Spleen (tissue), 7 donors: ENCODE measurements around the gene LNX2.

Source experiments
- POLR2A ChIP-seq, 3 donors: fragments of 450-650 bp; IDR thresholded peaks; one replicate each; pipeline ENCODE4 v1.5.1; 2017; ENCODE audit warnings: antibody characterized with exemption in 3 of 3, mild to moderate bottlenecking in 1 of 3
- POLR2AphosphoS5 ChIP-seq, 3 donors: sonication (generic); formaldehyde crosslinking; IDR thresholded peaks; one replicate each; pipeline ENCODE4 v1.5.1; 2017; ENCODE audit warnings: antibody characterized with exemption in 3 of 3
- TF ChIP-seq, protein P1 (sequence below), 11 experiments: fragments of 200-600 bp in 7 of 11; fragments of 450-650 bp in 4 of 11; sonication (generic) in 4 of 11; IDR thresholded peaks in 8 of 11; conservative IDR thresholded peaks in 3 of 11; 1 replicate in 7 of 11; 2 replicates in 4 of 11; pipeline versions ENCODE4 v1.4.0 to v1.8.0; 2016 to 2021; ENCODE audit warnings: antibody characterized with exemption in 11 of 11, inconsistent platforms in 4 of 11, mild to moderate bottlenecking in 1 of 11
- donor health status: DM: no; HTN: no; CAD: no; lungs with moderate emphysema.
- donor health status: DM: no; HTN: no; CAD: no.
- donor health status: DM: no; HTN: no; CAD: no.

DNA sequence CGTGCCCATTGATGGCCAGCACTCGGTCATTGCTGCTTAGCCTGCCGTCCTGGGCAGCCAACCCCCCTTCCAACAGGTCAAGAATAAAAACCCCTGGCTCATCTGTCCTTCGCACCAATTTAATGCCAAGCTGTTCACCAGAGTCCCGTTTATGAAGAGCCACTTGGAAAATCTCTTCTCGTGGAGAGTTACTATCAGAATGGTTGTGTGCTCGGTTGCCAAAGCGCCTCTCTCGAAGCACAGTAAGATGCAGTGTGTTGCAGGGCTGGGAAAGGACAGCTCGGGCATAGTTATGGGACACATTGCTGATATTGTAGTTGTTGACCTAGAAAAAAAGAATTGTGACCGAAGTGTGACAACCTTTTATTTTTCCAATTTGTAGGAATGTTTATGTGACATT lies 57.9 kb downstream of the LNX2 start:
- TF ChIP-seq, protein P1, sequence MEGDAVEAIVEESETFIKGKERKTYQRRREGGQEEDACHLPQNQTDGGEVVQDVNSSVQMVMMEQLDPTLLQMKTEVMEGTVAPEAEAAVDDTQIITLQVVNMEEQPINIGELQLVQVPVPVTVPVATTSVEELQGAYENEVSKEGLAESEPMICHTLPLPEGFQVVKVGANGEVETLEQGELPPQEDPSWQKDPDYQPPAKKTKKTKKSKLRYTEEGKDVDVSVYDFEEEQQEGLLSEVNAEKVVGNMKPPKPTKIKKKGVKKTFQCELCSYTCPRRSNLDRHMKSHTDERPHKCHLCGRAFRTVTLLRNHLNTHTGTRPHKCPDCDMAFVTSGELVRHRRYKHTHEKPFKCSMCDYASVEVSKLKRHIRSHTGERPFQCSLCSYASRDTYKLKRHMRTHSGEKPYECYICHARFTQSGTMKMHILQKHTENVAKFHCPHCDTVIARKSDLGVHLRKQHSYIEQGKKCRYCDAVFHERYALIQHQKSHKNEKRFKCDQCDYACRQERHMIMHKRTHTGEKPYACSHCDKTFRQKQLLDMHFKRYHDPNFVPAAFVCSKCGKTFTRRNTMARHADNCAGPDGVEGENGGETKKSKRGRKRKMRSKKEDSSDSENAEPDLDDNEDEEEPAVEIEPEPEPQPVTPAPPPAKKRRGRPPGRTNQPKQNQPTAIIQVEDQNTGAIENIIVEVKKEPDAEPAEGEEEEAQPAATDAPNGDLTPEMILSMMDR (IDR thresholded peaks at IDR 0.05 in 8 of 11, conservative IDR thresholded peaks at IDR 0.05 in 3 of 11), result no peak
- TF ChIP-seq POLR2AphosphoS5 (IDR thresholded peaks at IDR 0.05) (no peak), POLR2A (IDR thresholded peaks at IDR 0.05) (no peak)
